Stimulated activated naive B cell treated with anti-CD40 and anti-IgM and Interleukin-4, amounts not matched to agents 10 μg/mL and 1 μg/mL and 100 μg/mL, for 72 hours (primary cell): ENCODE data around the gene STON1.
A peak's percentile ranks its signal among the peaks of the same experiment; 100 is the strongest.
"Not testable (repeated sequence)": the region's sequence is repeated elsewhere in the genome, so short reads cannot be mapped to it uniquely, and the experiment has no call there.

Source experiments
- ATAC-seq, 2 donors: fragments of 150-1000 bp; cut with Tn5 transposase; replicated peaks; 2 replicates each; pipeline ENCODE4 v1.10.0; 2021; ENCODE audit warnings: moderate library complexity in 1 of 2
- DNase-seq: peaks from one replicate; pipeline ENCODE4 v3.0.0; 2021
- H3K27ac Mint-ChIP-seq: one replicate; pipeline ENCODE4 v1.8.0; 2022; ENCODE audit warnings: mild to moderate bottlenecking, mixed read lengths
- H3K27me3 Mint-ChIP-seq, 2 donors: one replicate each; pipeline ENCODE4 v1.8.0; 2022; ENCODE audit warnings: mixed read lengths in 2 of 2
- H3K36me3 Mint-ChIP-seq, 2 donors: one replicate each; pipeline ENCODE4 v1.8.0; 2022; ENCODE audit warnings: mixed read lengths in 2 of 2, mild to moderate bottlenecking in 1 of 2
- H3K4me1 Mint-ChIP-seq, 2 donors: one replicate each; pipeline ENCODE4 v1.8.0; 2022; ENCODE audit warnings: mixed read lengths in 2 of 2, mild to moderate bottlenecking in 1 of 2
- H3K4me3 Mint-ChIP-seq, 2 donors: one replicate each; pipeline ENCODE4 v1.8.0; 2022; ENCODE audit warnings: mild to moderate bottlenecking in 2 of 2, mixed read lengths in 2 of 2, moderate library complexity in 1 of 2
- H3K9me3 Mint-ChIP-seq, 2 donors: one replicate each; pipeline ENCODE4 v1.8.0; 2022; ENCODE audit warnings: mixed read lengths in 2 of 2, mild to moderate bottlenecking in 1 of 2

The STON1 gene

GRCh38 chr2:48569433-48569832 lies 39.5 kb downstream of the STON1 start:
- no peaks in the 10 kb centered on the region for H3K4me1 Mint-ChIP-seq
- H3K27me3 Mint-ChIP-seq, result peaks cover 6 to 8% of the 10 kb centered on the region in 2 donors
- ATAC-seq (no peak), DNase-seq (no peak)
- no peaks in the 10 kb centered on the region for H3K36me3 Mint-ChIP-seq
- no peak overlapping the region for H3K4me3 Mint-ChIP-seq
- no peak overlapping the region for H3K27ac Mint-ChIP-seq
- no peaks in the 10 kb centered on the region for H3K9me3 Mint-ChIP-seq

GRCh38 chr2:48572816-48573215 lies 42.9 kb downstream of the STON1 start:
- H3K9me3 Mint-ChIP-seq, result no peaks in the 10 kb centered on the region
- no peak for ATAC-seq
- no peaks in the 10 kb centered on the region for H3K4me1 Mint-ChIP-seq
- H3K27ac Mint-ChIP-seq, result no peak overlapping the region
- H3K27me3 Mint-ChIP-seq, result peaks cover 6 to 7% of the 10 kb centered on the region in 2 donors
- no peak for DNase-seq
- H3K4me3 Mint-ChIP-seq, result no peak overlapping the region
- H3K36me3 Mint-ChIP-seq, result no peaks in the 10 kb centered on the region

GRCh38 chr2:48574353-48575287 lies 44.7 kb downstream of the STON1 start:
- Mint-ChIP-seq H3K4me1 (no peaks in the 10 kb centered on the region), H3K27me3 (no peaks in the 10 kb centered on the region), H3K27ac (no peak overlapping the region), H3K36me3 (no peaks in the 10 kb centered on the region), H3K4me3 (no peak overlapping the region), H3K9me3 (no peaks in the 10 kb centered on the region)
- ATAC-seq (peak in 1 of 2 donors; percentile 23), DNase-seq (no peak)

- Mint-ChIP-seq H3K4me3 (no peak overlapping the region), H3K9me3 (no peaks in the 10 kb centered on the region), H3K27me3 (peaks cover 0 to 7% of the 10 kb centered on the region in 2 donors), H3K36me3 (no peaks in the 10 kb centered on the region), H3K4me1 (no peaks in the 10 kb centered on the region), H3K27ac (no peak overlapping the region)
- DNase-seq, result no peak
- no peak for ATAC-seq
Observed at GRCh38 chr2:48578313-48578712, 48.4 kb downstream of the STON1 start.

GRCh38 chr2:48583961-48584360 lies 54.0 kb downstream of the STON1 start:
- no peak for DNase-seq
- no peak overlapping the region for H3K4me3 Mint-ChIP-seq
- H3K27ac Mint-ChIP-seq, result no peak overlapping the region
- ATAC-seq, result no peak
- H3K4me1 Mint-ChIP-seq, result peaks cover 5 to 8% of the 10 kb centered on the region in 2 donors
- no peaks in the 10 kb centered on the region for H3K9me3 Mint-ChIP-seq
- peaks cover 0 to 7% of the 10 kb centered on the region in 2 donors for H3K27me3 Mint-ChIP-seq
- no peaks in the 10 kb centered on the region for H3K36me3 Mint-ChIP-seq

- Mint-ChIP-seq H3K36me3 (no peaks in the 10 kb centered on the region), H3K9me3 (no peaks in the 10 kb centered on the region), H3K27me3 (peaks cover 0 to 7% of the 10 kb centered on the region in 2 donors), H3K27ac (no peak overlapping the region), H3K4me1 (peaks cover 5 to 10% of the 10 kb centered on the region in 2 donors), H3K4me3 (no peak overlapping the region)
- DNase-seq (no peak), ATAC-seq (no peak)
Observed at GRCh38 chr2:48584551-48584950, 54.6 kb downstream of the STON1 start.

GRCh38 chr2:48586433-48586832 lies 56.5 kb downstream of the STON1 start:
- DNase-seq (no peak), ATAC-seq (peak in 1 of 2 donors; percentile 21)
- Mint-ChIP-seq H3K27me3 (peaks cover 3 to 4% of the 10 kb centered on the region in 2 donors), H3K4me3 (no peak overlapping the region), H3K27ac (no peak overlapping the region), H3K36me3 (no peaks in the 10 kb centered on the region), H3K9me3 (no peaks in the 10 kb centered on the region), H3K4me1 (peaks cover 5 to 10% of the 10 kb centered on the region in 2 donors)

- Mint-ChIP-seq H3K27ac (no peak overlapping the region), H3K4me3 (no peak overlapping the region)
Observed at GRCh38 chr2:48587560-48587959, 57.6 kb downstream of the STON1 start.

GRCh38 chr2:48587961-48588360 lies 58.0 kb downstream of the STON1 start:
- DNase-seq (no peak), ATAC-seq (no peak)
- Mint-ChIP-seq H3K4me1 (peaks cover 5 to 10% of the 10 kb centered on the region in 2 donors), H3K9me3 (no peaks in the 10 kb centered on the region), H3K36me3 (no peaks in the 10 kb centered on the region), H3K4me3 (no peak overlapping the region), H3K27ac (no peak overlapping the region), H3K27me3 (peaks cover 5 to 9% of the 10 kb centered on the region in 2 donors)

More at GRCh38 chr2:48587560-48587959, 57.6 kb downstream of the STON1 start:
- DNase-seq, result no peak
- no peak for ATAC-seq
- peaks cover 5 to 9% of the 10 kb centered on the region in 2 donors for H3K27me3 Mint-ChIP-seq
- H3K9me3 Mint-ChIP-seq, result no peaks in the 10 kb centered on the region
- peaks cover 5 to 10% of the 10 kb centered on the region in 2 donors for H3K4me1 Mint-ChIP-seq
- H3K36me3 Mint-ChIP-seq, result no peaks in the 10 kb centered on the region

- Mint-ChIP-seq H3K27ac (no peak overlapping the region), H3K36me3 (no peaks in the 10 kb centered on the region), H3K4me1 (peaks cover 5 to 10% of the 10 kb centered on the region in 2 donors), H3K27me3 (peaks cover 5 to 9% of the 10 kb centered on the region in 2 donors), H3K4me3 (no peak overlapping the region), H3K9me3 (no peaks in the 10 kb centered on the region)
- no peak for DNase-seq
- peak in 1 of 2 donors; percentile 31 for ATAC-seq
Observed at GRCh38 chr2:48588745-48589144, 58.8 kb downstream of the STON1 start.

- Mint-ChIP-seq H3K27ac (peak overlapping the region; percentile 10), H3K36me3 (no peaks in the 10 kb centered on the region), H3K27me3 (peaks cover 5 to 9% of the 10 kb centered on the region in 2 donors), H3K4me3 (no peak overlapping the region), H3K9me3 (no peaks in the 10 kb centered on the region), H3K4me1 (peaks cover 5 to 10% of the 10 kb centered on the region in 2 donors)
- ATAC-seq (no peak), DNase-seq (no peak)
Observed at GRCh38 chr2:48589170-48589767, 59.3 kb downstream of the STON1 start.

GRCh38 chr2:48590017-48590416 lies 60.1 kb downstream of the STON1 start:
- DNase-seq, result no peak
- Mint-ChIP-seq H3K27ac (no peak overlapping the region), H3K36me3 (no peaks in the 10 kb centered on the region), H3K9me3 (no peaks in the 10 kb centered on the region), H3K27me3 (peaks cover 5 to 13% of the 10 kb centered on the region in 2 donors), H3K4me3 (no peak overlapping the region), H3K4me1 (peaks cover 5 to 10% of the 10 kb centered on the region in 2 donors)
- ATAC-seq, result no peak

- H3K36me3 Mint-ChIP-seq, result no peaks in the 10 kb centered on the region
- ATAC-seq, result no peak
- H3K9me3 Mint-ChIP-seq, result no peaks in the 10 kb centered on the region
- no peak overlapping the region for H3K27ac Mint-ChIP-seq
- H3K27me3 Mint-ChIP-seq, result peaks cover 5 to 15% of the 10 kb centered on the region in 2 donors
- H3K4me3 Mint-ChIP-seq, result no peak overlapping the region
- DNase-seq, result no peak
- peaks cover 0 to 4% of the 10 kb centered on the region in 2 donors for H3K4me1 Mint-ChIP-seq
Observed at GRCh38 chr2:48592067-48592466, 62.1 kb downstream of the STON1 start.

- ATAC-seq, result not testable (repeated sequence)
Observed at GRCh38 chr2:48596751-48597150, 66.8 kb downstream of the STON1 start.

GRCh38 chr2:48597492-48597891 lies 67.5 kb downstream of the STON1 start:
- Mint-ChIP-seq H3K27me3 (peaks cover 0 to 11% of the 10 kb centered on the region in 2 donors), H3K9me3 (no peaks in the 10 kb centered on the region), H3K4me3 (no peak overlapping the region), H3K36me3 (no peaks in the 10 kb centered on the region), H3K4me1 (no peaks in the 10 kb centered on the region), H3K27ac (no peak overlapping the region)
- no peak for ATAC-seq
- DNase-seq, result no peak

More at GRCh38 chr2:48596751-48597150, 66.8 kb downstream of the STON1 start:
- DNase-seq, H3K27ac Mint-ChIP-seq, H3K9me3 Mint-ChIP-seq, H3K4me1 Mint-ChIP-seq, H3K36me3 Mint-ChIP-seq, H3K4me3 Mint-ChIP-seq: not testable (repeated sequence)
- H3K27me3 Mint-ChIP-seq, result peaks cover 2 to 14% of the 10 kb centered on the region in 2 donors
